Panc1 (cell line): Measurements from ENCODE around the gene ESRRA. TPM values are rescaled to one million over a fixed set of nuclear protein-coding genes. Genes with fewer than 3 reads are reported as not detected.

Source experiments
- ATAC-seq: fragments of 200-7000 bp; cut with Tn5 transposase; 2 replicates; pipeline ENCODE4 v1.9.1; 2020; ENCODE audit warnings: mild to moderate bottlenecking, moderate library complexity
- BruUV-seq: library from RNA; stranded (reverse); fragments of 400-500 nt; replicated peaks from 2 replicates; lab custom pipeline; 2021; lab: Mats Ljungman, UMichigan
- CTCF ChIA-PET: fragments of 300-600 bp; sonication (Branson Sonifier 250); formaldehyde crosslinking; loops from one replicate; lab custom pipeline; 2022; ENCODE audit warnings: antibody characterized with exemption; lab: Charles Lee
- POLR2A ChIA-PET: fragments of 300-600 bp; sonication (Branson Sonifier 250); formaldehyde crosslinking; loops from one replicate; lab custom pipeline; 2022; ENCODE audit warnings: antibody characterized with exemption; lab: Charles Lee
- DNase-seq: peaks from one replicate; pipeline ENCODE4 v3.0.0-alpha.2; 2010; ENCODE audit warnings: low read depth, low spot score
- H3K27ac ChIP-seq: 2 replicates; pipeline ENCODE4 v1.5.1; 2011; ENCODE audit warnings: mild to moderate bottlenecking, low read length, inconsistent platforms
- H3K27me3 ChIP-seq: fragments of 200-500 bp; sonication (Bioruptor generic); 2 replicates; pipeline ENCODE4 v1.6.0; 2014; ENCODE audit warnings: low read length, inconsistent platforms; ENCODE audit not compliant: control insufficient read depth, insufficient read depth
- H3K36me3 ChIP-seq: fragments of 200-500 bp; sonication (Bioruptor generic); 2 replicates; pipeline ENCODE4 v1.5.1; 2014; ENCODE audit warnings: inconsistent platforms, mild to moderate bottlenecking, low read length, moderate library complexity; ENCODE audit not compliant: control insufficient read depth, insufficient read depth
- H3K4me1 ChIP-seq: 2 replicates; pipeline ENCODE4 v1.5.1; 2011; ENCODE audit warnings: inconsistent platforms, mild to moderate bottlenecking, low read length, moderate library complexity; ENCODE audit not compliant: control insufficient read depth, insufficient read depth
- H3K4me3 ChIP-seq, 2 experiments: 2 replicates each; pipeline ENCODE4 v1.5.1; 2011 to 2012; ENCODE audit warnings: low read depth in 2 of 2, low read length in 2 of 2, mild to moderate bottlenecking in 2 of 2, inconsistent platforms in 1 of 2, moderate library complexity in 1 of 2
- H3K9me3 ChIP-seq: fragments of 200-500 bp; sonication (Bioruptor generic); 2 replicates; pipeline ENCODE4 v1.5.1; 2014; ENCODE audit warnings: low read depth, mild to moderate bottlenecking, inconsistent platforms, low read length, moderate library complexity; ENCODE audit not compliant: control insufficient read depth, insufficient read depth
- CTCF ChIP-seq: fragments of 450-650 bp; IDR thresholded peaks from 2 replicates; pipeline ENCODE4 v1.5.1; 2017; ENCODE audit warnings: mild to moderate bottlenecking
- POLR2AphosphoS5 ChIP-seq: IDR thresholded peaks from 2 replicates; pipeline ENCODE4 v1.6.1; 2012; ENCODE audit warnings: mild to moderate bottlenecking, low read depth, low read length, moderate library complexity
- REST ChIP-seq, 2 experiments: IDR thresholded peaks; 2 replicates each; pipeline ENCODE4 v1.6.1; 2011 to 2012; ENCODE audit warnings: low read depth in 2 of 2, control low read depth in 1 of 2, low read length in 1 of 2, mild to moderate bottlenecking in 1 of 2, moderate library complexity in 1 of 2; ENCODE audit not compliant: insufficient read depth in 1 of 2
- SIN3A ChIP-seq: IDR thresholded peaks from 2 replicates; pipeline ENCODE4 v1.6.1; 2012; ENCODE audit warnings: low read depth, mild to moderate bottlenecking, low read length, moderate library complexity, borderline replicate concordance; ENCODE audit not compliant: insufficient read depth
- TCF7L2 ChIP-seq: IDR thresholded peaks from 2 replicates; pipeline ENCODE4 v1.6.1; 2011; ENCODE audit warnings: mild to moderate bottlenecking, low read depth, low read length, inconsistent platforms
- in situ Hi-C: cut with HindIII; loops from 2 replicates; pipeline ENCODE4 v1.10.0; 2016; ENCODE audit warnings: low sequenced_read_pairs, low pct_unique_long_range_greater_than_20kb
- intact Hi-C: fragments of 100-400 bp; cut with micrococcal nuclease; formaldehyde crosslinking; loops from one replicate; pipeline ENCODE4 v1.10.0; 2022; ENCODE audit not compliant: unreplicated experiment
- total RNA-seq: library from RNA; stranded (reverse); gene quantifications from one replicate; pipeline ENCODE4 v1.2.1, GENCODE V29; 2021; ENCODE audit not compliant: unreplicated experiment

Gene ESRRA
- total RNA-seq, 1 experiment from 2014 or later: 81.6 TPM

GRCh38 chr11:64276653-64277431 lies 28.5 kb upstream of the ESRRA start:
- H3K27me3 ChIP-seq: no peaks in the 10 kb centered on the region
- ATAC-seq (peak; percentile 16; the same call in 1 of the 2 replicates), DNase-seq (no peak)
- ChIA-PET POLR2A (interaction anchor here (0.5 to 0.6 kb wide), 2 partner anchors 13 to 21 kb away, joined by 3 to 8 read pairs; no protein-coding TSS in a partner anchor), CTCF (no interaction called here)
- no peaks in the 10 kb centered on the region for H3K36me3 ChIP-seq
- no peak for TF ChIP-seq POLR2AphosphoS5
- no peak for TF ChIP-seq SIN3A
- no peak for TF ChIP-seq TCF7L2
- no peak for TF ChIP-seq CTCF
- TF ChIP-seq REST (IDR thresholded peaks at IDR 0.05; ENCODE audit: insufficient read depth in 1 of 2, low read depth in 2 of 2, low read length in 1 of 2): no peak
- in situ Hi-C loops: no loop called here
- no peaks in the 10 kb centered on the region for H3K9me3 ChIP-seq
- no TSS peak for BruUV-seq
- H3K4me1 ChIP-seq: no peaks in the 10 kb centered on the region
- no peak overlapping the region for H3K4me3 ChIP-seq
- H3K27ac ChIP-seq: no peak overlapping the region
- intact Hi-C loops: no loop called here

GRCh38 chr11:64278576-64279190 lies 26.6 kb upstream of the ESRRA start:
- ChIA-PET CTCF (no interaction called here), POLR2A (interaction anchor here (0.6 kb wide), 1 partner anchor 74 kb away, joined by 4 read pairs; no protein-coding TSS in a partner anchor)
- peaks cover 5% of the 10 kb centered on the region for H3K4me1 ChIP-seq
- ATAC-seq (no peak), DNase-seq (no peak)
- intact Hi-C loops (no loop called here), in situ Hi-C loops (no loop called here)
- H3K27me3 ChIP-seq: no peaks in the 10 kb centered on the region
- H3K36me3 ChIP-seq: no peaks in the 10 kb centered on the region
- no peak overlapping the region for H3K27ac ChIP-seq
- no TSS peak for BruUV-seq
- no peak overlapping the region for H3K4me3 ChIP-seq
- no peak for TF ChIP-seq TCF7L2
- no peak for TF ChIP-seq SIN3A
- no peak for TF ChIP-seq CTCF
- TF ChIP-seq POLR2AphosphoS5: no peak
- TF ChIP-seq REST (IDR thresholded peaks at IDR 0.05; ENCODE audit: insufficient read depth in 1 of 2, low read depth in 2 of 2, low read length in 1 of 2): no peak
- no peaks in the 10 kb centered on the region for H3K9me3 ChIP-seq
